ENCODE measurements around the gene RDH11.
"Not testable (repeated sequence)": the region's sequence is repeated elsewhere in the genome, so short reads cannot be mapped to it uniquely, and the experiment has no call there.

The RDH11 gene

DNA sequence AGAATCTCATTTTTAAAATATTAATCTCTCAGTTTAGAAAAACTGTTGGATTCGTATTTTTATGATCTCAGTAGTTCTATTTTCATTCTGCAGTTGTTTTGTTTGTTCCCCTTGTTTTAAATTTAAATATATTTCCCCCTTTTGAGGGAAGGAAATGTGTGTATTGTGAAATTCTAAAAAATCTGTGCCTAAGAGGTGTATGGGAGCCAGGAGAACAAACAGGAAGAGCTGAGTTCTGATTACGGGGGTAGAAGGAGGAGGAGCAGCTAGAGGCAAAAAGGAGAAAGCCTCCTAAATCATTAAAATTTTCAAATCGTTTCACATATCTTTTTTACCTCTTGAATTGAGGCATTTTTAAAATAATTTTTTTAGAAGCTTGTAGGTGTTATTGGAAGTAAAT, 8.4 kb upstream of the RDH11 start:
- DNase-seq = no peak

GRCh38 chr14:67701492-67701891, 5.9 kb upstream of the RDH11 start, which contains the start of gene RDH12:
Gene RDH12 (plus strand): TSS chr14:67701886. CDS start chr14:67722643, 20,757 bp downstream.
- DNase-seq = not testable (repeated sequence)

DNA sequence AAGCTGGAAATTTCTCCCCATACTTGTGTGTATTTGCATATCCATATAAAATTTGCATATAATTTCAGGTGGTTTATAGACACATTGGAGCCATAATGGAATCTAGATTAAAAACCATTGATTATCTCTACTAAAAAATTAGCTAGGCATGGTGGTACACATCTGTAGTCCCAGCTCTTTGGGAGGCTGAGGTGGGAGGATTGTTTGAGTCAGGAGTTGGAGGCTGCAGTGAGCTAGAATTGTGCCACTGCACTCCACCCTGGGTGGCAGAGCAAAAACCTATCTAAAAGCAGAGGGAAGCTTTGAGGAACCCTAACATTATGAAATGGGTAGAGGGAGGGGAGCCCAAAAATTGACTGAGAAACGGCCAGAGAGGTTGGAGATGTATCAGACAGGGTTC, 2.6 kb upstream of the RDH11 start:
- DNase-seq = no peak

DNA sequence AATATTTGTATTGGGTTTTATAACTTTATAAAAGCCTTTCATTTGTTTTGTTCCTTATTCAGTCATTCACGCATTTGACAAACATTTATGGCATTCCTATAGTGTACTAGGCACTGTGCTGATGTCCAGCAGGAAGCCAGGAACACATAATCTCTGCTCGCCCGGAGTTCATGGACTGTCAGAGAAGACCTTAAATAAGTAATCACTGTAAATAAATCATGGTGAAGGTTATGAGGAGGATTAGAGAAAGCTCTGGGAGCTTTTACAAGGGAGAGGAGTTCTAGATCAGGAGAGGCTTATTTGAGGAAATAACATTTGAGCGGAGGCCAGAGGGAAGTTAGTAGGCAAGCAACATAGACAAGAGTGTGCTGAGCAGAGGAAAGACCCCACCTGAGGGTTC, 1.4 kb upstream of the RDH11 start:
- DNase-seq = no peak

GRCh38 chr14:67694791-67695393, 672 bp downstream of the RDH11 start:
- DNase-seq = peak; percentile 91

DNA sequence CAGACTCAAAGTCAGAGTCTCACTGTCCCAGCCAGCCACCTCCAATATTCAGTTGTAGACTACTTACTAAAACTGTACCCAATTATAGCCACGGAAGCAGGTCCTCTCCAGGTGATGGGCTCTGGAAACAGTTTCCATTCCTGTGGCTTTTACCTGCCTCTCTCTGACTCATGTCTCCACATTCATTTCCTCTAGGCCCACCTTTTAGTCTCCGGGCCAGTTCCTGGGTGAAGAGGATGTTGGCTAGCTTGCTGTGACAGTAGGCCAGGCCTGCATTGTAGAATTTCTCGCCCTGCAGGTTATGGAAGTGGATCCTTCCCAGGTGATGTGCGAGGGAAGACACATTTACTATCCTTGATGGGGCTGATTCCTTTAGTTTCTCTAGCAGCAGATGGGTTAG, 5.6 kb downstream of the RDH11 start:
- no peak for DNase-seq

- no peak for DNase-seq
These were observed 11.7 kb downstream of the RDH11 start for GRCh38 chr14:67683842-67684241.

DNA sequence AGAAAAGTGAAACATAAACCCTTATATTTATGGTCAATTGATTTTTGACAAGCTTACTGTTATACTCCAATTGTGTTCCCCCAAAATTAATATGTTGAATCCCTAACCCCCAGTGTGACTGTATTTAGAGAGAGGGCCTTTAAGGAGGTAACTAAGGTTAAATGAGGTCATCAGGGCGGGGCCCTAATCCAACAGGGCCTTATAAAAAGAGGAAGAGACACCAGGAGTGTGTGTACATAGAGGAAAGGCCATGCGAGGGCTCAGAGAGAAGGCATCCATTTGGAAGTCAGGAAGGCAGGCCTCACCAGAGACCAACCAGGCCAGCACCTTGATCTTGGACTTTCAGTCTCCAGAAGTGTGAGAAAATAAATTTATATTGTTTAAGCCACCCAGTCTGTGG, 14.6 kb downstream of the RDH11 start:
- no peak for DNase-seq

GRCh38 chr14:67680121-67680602, 15.4 kb downstream of the RDH11 start:
- DNase-seq = peak; percentile 87

DNA sequence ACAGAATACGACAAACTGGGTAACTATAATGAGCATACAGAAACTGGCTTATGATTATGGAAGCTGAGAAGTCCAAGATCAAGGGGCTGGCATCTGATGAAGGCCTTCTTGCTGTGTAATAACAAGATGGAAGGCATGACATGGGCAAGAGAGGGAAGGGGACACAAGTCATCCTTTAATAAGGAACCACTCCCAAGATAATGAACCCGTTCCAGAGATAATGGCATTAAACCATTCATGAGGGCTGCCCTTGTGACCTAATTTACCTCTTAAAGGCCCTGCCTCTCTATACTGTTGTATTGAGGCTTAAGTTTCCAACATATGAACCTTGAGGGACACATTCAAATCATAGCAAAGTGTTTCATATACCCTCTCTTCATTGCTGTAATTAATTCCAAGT, 16.6 kb downstream of the RDH11 start:
- DNase-seq = no peak

DNA sequence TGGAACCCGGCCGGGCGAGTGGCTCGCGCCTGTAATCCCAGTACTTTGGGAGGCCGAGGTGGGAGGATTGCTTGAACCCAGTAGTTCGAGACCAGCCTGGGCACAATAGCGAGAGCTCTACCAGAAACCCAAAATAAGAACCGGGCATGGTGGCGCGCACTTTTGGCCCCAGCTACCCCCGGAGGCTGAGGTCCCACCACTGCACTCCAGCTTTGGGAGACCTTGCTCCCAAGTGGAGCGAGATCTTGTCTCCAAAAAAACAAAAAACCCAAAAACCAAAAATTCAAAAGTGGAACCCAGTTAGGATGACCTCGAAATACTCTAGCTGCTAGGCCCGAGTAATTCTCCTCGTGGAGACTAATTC, 20.4 kb downstream of the RDH11 start:
- DNase-seq = no peak

DNA sequence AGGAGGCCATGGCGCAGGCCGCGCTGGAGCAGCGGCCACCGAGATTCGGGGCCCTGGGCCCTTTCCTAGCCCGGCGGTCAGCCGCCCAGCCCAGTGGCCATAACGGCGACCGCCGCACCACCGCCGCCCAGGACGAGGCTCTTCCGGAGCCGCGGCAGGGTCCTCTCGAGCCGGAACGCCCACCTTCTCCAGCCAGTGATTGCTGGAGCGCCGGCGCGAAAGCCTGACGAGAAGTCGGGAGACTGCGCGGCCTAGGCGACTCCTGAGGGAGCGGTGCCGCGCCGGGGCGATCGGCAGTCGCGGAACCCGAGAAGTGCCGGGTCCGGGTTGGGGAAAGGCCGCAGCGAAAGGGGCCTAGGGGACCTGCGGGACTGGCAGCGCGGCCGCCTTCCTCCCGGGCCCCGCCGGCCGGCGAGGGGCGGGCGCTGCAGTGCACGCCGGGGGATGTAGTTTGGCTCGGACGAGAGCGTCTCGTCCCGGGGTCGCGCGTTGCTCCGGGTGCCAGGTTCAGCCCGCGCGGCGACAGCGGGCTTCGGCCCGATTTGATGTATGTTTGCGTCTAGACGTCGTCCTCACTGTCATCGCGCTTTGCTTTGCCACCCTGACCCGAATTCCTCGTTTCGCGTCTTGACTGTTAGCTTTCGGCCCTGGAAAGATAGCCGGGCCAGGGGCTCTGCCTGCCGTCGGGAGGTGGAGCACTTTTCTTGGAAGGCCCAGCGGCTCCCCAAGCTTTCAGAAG, 20.9 kb downstream of the RDH11 start, which contains the start of gene VTI1B:
Gene VTI1B (minus strand): TSS at position 153 of the 739 bp plus-strand sequence. CDS start 143 bp downstream, at position 10.
- peak; percentile 78 for DNase-seq

- DNase-seq = peak; percentile 74
These were observed 21.5 kb downstream of the RDH11 start for GRCh38 chr14:67674139-67674479.

DNA sequence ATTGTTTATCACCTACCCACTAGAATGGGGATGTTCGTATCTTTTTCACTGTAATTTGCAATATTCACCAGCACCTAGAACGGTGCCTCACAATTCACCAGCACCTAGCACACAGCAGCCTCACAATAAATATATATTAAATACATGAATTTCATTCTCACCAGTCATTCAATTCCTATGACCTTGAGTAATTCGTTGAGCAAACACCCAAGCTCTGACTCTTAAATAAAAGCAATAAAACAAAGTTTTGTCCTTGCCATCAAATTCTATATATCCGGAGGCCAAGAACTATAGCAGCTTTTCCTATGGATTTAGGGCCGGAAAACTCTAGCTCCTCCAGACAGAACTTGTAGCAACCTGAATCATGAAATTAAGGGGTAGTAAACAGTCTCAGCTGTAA, 22.1 kb downstream of the RDH11 start:
- DNase-seq = peak; percentile 30

DNA sequence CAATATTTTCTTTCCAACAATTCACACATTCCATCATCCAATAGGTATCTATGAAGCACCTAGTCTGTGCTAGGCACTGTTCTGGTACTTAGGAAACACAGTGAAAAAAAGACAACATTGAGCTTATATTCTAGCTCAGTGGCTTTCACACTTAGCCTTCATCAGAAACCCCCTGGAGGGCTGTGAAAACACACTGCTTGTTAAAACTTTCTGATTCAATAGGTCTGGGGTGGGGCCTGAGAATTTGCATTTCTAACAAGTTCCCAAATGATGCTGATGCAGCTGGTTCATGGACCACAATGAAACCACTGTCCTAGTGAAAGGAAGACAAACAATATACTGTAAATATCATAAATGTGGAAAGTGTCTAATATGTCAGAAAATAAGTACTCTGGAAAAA, 27.0 kb downstream of the RDH11 start:
- DNase-seq = no peak

- DNase-seq = peak; percentile 66
These were observed 28.7 kb downstream of the RDH11 start for GRCh38 chr14:67666750-67667449.

DNA sequence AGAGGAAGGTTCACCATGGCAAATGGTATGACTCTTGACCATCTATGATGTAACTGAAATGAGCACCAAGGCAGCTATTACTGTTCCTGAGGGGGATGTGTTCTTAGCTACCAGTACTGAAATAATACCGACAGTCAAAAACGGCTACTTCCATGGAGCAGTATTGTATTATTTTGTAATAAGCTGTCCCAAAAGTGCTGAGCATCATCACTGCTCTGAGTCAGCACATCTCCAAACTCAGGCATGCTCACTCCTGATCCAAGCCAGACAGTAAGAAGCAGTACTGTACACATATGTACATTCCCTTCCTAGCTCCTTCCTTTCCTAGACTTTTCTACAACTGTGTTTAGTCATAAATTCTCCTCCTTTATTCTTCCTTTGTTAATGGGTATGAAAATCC, 29.7 kb downstream of the RDH11 start:
- DNase-seq = peak; percentile 16

- no peak for DNase-seq
These were observed 31.9 kb downstream of the RDH11 start for GRCh38 chr14:67663633-67664032.

DNA sequence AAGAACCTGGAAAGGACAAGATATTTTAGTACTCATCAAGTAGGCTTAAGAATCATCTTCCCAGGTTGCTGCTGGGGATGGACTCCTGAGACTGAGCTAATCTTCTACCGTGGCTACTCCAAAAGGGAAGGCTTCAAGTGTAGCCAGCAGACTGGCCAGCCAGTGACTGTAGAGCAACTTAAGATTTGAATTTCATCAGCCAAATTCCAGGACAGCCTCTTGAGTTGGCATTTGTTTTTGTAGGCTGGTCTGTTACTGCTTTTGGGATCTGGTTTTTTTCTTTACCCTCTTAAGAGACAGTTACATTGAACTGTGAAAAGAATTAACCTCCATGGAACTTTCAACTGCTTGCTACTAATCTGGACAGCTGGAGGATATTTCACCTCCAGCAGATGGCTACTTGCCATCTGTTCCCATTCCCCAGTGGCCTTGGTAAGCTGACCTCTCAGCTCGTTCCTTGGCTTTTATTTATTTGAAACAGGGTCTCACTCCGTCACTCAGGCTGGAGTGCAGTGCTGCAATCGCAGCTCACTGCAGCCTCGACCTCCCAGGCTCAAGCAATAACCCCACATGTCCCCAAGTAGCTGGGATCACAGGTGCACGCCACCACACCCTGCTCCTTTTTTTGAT, 41.8 kb downstream of the RDH11 start:
- DNase-seq = peak; percentile 8

DNA sequence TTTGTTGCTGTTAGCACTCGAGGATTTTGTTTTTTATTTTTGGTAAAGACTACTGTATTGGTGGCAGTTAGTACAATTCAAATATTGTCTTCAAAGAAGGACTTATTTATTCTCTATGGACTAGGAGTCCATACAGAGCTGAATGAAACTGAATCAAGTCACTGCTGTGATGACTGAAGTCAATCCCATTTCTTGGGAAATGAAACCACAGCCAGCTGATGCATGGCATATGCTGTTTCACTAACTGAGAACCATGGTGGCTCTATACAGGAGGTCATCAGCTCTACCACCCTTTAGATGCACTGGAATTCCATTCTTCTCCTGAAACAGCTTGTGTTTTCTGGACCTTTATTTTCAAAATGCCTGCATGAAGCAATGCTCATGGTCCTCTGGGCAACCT, 43.4 kb downstream of the RDH11 start:
- DNase-seq = no peak

- DNase-seq = peak; percentile 80
These were observed 44.9 kb downstream of the RDH11 start for GRCh38 chr14:67650694-67651093.

DNA sequence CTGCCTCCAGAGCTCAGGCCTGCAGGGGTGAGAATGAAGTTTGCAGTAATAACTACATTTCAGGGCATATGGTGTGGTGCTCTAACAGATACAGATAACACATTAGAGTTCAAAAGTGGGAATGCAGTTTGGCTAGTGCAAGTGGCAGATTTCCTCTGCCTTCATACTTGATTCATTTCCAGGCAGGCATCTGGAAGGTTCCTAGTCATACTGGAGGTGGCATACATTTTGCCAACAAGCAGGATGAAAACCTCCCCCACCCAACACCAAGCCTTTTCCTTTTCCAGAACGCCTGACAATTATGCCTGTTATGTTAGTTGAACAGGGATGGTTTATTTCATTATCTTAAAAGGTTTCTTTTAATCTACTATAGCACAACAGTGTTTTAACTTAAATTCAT, 45.4 kb downstream of the RDH11 start:
- DNase-seq = no peak

DNA sequence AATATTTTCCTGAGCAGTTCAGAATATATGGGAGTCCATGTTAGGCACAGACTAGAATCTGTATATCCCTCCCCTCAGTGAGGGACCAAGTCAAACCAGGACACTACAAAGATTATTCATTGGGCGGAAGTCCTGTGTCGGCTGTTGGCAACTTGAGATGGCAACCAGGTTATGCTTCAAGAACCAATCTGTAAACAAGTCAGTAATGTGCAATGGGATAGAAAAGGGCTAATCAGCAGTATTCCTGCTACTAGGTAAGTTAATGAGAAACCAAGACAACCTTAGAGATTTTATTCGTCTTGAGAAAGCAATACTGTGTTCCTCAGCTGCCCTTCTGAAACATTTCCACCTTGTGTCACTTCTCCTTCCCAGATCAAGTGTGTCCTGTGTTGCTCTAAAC, 49.4 kb downstream of the RDH11 start:
- DNase-seq = no peak

- no peak for DNase-seq
These were observed 50.1 kb downstream of the RDH11 start for GRCh38 chr14:67645414-67645813.

All from EL (cell line).